VCaP (cell line): ENCODE results near the gene NPTX1.

ENCODE experiments used
- H3K27ac ChIP-seq: fragments of 450-650 bp; 2 replicates; pipeline ENCODE4 v1.5.1; 2017
- TF ChIP-seq, protein P1 (sequence below): fragments of 450-650 bp; conservative IDR thresholded peaks from 2 replicates; pipeline ENCODE4 v1.5.1; 2017; ENCODE audit warnings: mild to moderate bottlenecking, moderate library complexity

Gene NPTX1

GRCh38 chr17:80424878-80425765 lies 51.3 kb downstream of the NPTX1 start:
- TF ChIP-seq, protein P1, sequence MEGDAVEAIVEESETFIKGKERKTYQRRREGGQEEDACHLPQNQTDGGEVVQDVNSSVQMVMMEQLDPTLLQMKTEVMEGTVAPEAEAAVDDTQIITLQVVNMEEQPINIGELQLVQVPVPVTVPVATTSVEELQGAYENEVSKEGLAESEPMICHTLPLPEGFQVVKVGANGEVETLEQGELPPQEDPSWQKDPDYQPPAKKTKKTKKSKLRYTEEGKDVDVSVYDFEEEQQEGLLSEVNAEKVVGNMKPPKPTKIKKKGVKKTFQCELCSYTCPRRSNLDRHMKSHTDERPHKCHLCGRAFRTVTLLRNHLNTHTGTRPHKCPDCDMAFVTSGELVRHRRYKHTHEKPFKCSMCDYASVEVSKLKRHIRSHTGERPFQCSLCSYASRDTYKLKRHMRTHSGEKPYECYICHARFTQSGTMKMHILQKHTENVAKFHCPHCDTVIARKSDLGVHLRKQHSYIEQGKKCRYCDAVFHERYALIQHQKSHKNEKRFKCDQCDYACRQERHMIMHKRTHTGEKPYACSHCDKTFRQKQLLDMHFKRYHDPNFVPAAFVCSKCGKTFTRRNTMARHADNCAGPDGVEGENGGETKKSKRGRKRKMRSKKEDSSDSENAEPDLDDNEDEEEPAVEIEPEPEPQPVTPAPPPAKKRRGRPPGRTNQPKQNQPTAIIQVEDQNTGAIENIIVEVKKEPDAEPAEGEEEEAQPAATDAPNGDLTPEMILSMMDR = no peak
- H3K27ac ChIP-seq = no peak overlapping the region

GRCh38 chr17:80424261-80424660 lies 52.1 kb downstream of the NPTX1 start:
- TF ChIP-seq, protein P1 = no peak
- no peak overlapping the region for H3K27ac ChIP-seq

DNA sequence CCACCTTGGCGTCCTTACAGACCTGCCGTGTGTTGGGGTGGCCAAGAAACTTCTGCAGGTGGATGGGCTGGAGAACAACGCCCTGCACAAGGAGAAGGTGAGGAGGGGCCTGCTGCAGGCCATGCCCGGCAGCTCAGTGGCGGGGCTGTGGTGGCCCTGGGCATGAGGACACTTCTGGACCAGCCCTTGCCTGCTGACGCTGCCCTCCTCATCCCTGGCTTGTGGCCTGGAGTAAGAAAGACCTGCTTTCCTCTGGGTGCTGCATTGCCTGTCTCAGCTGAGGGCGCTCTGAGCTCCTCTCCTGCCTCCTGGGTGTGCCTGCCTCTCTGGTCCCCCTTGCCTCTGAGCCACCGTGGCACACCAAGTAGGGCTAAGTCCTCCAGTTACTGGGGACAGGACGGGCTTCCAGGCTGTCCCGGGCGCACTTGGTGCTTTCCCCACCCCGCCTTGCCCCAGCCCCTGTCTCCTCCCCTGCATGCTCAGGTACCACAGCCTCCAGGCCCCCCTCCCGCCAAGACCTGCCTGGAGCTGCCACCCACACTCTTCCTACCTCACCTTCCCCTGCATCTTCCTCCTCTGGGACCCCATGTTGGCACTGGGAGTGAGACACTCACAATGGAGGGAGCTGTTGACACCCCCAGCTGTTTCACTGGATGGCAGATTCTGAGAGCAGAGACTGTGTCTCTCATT lies 52.7 kb downstream of the NPTX1 start:
- H3K27ac ChIP-seq = no peak overlapping the region
- TF ChIP-seq, protein P1 = no peak

GRCh38 chr17:80422981-80423380 lies 53.4 kb downstream of the NPTX1 start:
- H3K27ac ChIP-seq = no peak overlapping the region
- TF ChIP-seq, protein P1 = no peak

DNA sequence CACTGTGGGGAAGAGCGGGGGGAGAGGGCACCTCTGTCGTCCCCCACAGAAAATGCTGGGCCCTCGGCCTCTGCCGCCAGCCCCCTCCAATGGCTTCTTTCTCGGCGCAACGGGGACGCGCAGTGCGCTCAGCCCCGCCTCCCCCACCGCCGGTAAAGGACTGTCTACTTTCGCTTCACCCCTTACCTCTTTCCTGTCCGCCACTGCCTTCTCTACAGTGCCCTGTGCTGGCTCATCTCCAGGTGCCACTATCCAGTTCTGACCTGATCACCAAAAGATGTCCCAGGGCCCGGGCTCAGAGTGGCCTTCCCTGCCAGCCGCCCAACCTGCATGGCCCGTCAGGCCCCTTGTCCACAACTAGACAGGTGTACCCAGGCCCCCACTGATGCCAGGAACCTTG lies 54.1 kb downstream of the NPTX1 start:
- no peak overlapping the region for H3K27ac ChIP-seq
- TF ChIP-seq, protein P1 = no peak

GRCh38 chr17:80421381-80422090 lies 54.9 kb downstream of the NPTX1 start:
- no peak overlapping the region for H3K27ac ChIP-seq
- TF ChIP-seq, protein P1 = no peak

DNA sequence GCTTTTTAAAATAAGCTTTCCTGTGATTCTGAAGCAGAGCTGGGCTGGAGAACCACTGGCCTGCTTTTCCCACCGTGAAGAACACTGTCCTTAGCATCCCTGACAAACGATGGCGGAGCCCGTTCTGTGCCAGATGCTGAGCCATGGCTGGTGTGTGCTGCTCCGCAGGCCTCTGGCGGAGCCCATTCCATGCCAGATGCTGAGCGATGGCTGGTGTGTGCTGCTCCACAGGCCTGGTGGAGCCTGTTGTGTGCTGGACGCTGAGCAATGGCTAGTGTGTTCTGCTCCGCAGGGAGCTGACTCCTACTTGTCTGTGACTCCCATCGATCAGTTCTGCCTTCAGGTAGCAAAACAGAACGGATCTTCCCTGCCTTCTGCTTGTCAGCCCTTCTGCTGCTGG lies 57.2 kb downstream of the NPTX1 start:
- no peak overlapping the region for H3K27ac ChIP-seq
- TF ChIP-seq, protein P1 = no peak
